Hematopoietic multipotent progenitor cell (in vitro differentiated cells): ENCODE results near the gene FAM111A. TPM values are rescaled to one million over a fixed set of nuclear protein-coding genes. Genes with fewer than 3 reads are reported as not detected.

Experiments used
- DNase-seq, 3 donors: peaks; one replicate each; pipeline ENCODE4 v3.0.0-alpha.2; 2011 to 2015; ENCODE audit warnings: low read depth in 2 of 3, low spot score in 2 of 3
- total RNA-seq: library from RNA; depleted of rRNA; stranded (reverse); fragments of >200 nt; gene quantifications from one replicate; pipeline ENCODE4 v1.2.3, GENCODE V29; 2012

Gene FAM111A
- total RNA-seq, 1 donor = 28.0 TPM

GRCh38 chr11:59141673-59142460 is 789 bp upstream of the FAM111A start:
- DNase-seq = no peak

- DNase-seq = no peak
Measured at GRCh38 chr11:59144096-59144495, 1.4 kb downstream of the FAM111A start.

- peak; percentile 54 to 90 (median 86) for DNase-seq
Measured at GRCh38 chr11:59144579-59145345, 2.1 kb downstream of the FAM111A start.

- DNase-seq = peak in 1 of 3 donors; percentile 10
Measured at GRCh38 chr11:59145534-59145933, 2.9 kb downstream of the FAM111A start.

GRCh38 chr11:59151761-59152160 is 9.1 kb downstream of the FAM111A start:
- DNase-seq = no peak

GRCh38 chr11:59152312-59152951 is 9.8 kb downstream of the FAM111A start:
- DNase-seq = no peak

GRCh38 chr11:59154610-59155009 is 12.0 kb downstream of the FAM111A start:
- no peak for DNase-seq

- no peak for DNase-seq
Measured at GRCh38 chr11:59157433-59157832, 14.8 kb downstream of the FAM111A start.

- DNase-seq = peak; percentile 44 to 87 (median 66)
Measured at GRCh38 chr11:59158206-59159068, 15.8 kb downstream of the FAM111A start.

GRCh38 chr11:59164028-59164427 is 21.4 kb downstream of the FAM111A start:
- DNase-seq = no peak

GRCh38 chr11:59171508-59172322 is 29.1 kb downstream of the FAM111A start, which contains the start of gene DTX4:
DTX4 (plus strand) TSS chr11:59172132; CDS start chr11:59172596, 464 bp downstream.
- DNase-seq = peak; percentile 72 to 93 (median 89)

- DNase-seq = peak in 2 of 3 donors; percentile 24 to 34
Measured at GRCh38 chr11:59172345-59173079, 29.9 kb downstream of the FAM111A start.

- peak in 1 of 3 donors; percentile 19 for DNase-seq
Measured at GRCh38 chr11:59173080-59173963, 30.7 kb downstream of the FAM111A start.

GRCh38 chr11:59173964-59174663 is 31.5 kb downstream of the FAM111A start:
- DNase-seq = no peak

- DNase-seq = no peak
Measured at GRCh38 chr11:59174664-59175033, 32.0 kb downstream of the FAM111A start.

GRCh38 chr11:59175091-59175501 is 32.4 kb downstream of the FAM111A start:
- no peak for DNase-seq

GRCh38 chr11:59176330-59176729 is 33.7 kb downstream of the FAM111A start:
- no peak for DNase-seq
